HG03039 (cell line): ENCODE results near the gene KRT1.

Experiments used
- ATAC-seq: cut with Tn5 transposase; IDR thresholded peaks from one replicate; pipeline ENCODE4 v1.9.1; 2021; ENCODE audit warnings: mild to moderate bottlenecking, moderate library complexity; ENCODE audit not compliant: unreplicated experiment

The KRT1 gene

DNA sequence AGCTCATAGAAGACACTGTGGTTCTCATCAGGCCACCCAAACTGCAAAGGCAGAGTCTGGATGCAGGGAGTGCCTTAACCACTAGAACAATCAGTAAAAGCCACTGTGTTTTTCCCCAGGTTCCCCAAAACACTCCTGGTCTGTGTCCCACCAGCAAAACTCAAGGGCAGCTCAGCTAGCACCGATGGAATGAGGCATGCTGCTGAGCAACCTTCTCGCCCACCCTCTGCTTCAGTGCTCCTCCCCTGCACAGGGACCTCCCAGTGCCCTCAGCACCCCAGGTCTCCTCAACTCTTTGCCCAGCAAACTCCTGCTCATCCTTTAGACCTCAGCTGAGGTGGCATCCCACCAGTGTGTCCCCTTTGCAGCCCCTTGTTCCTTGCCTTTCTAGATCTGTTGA is 19.2 kb upstream of the KRT1 start:
- ATAC-seq, result no peak

- no peak for ATAC-seq
Observed at GRCh38 chr12:52698651-52699340, 18.6 kb upstream of the KRT1 start.

DNA sequence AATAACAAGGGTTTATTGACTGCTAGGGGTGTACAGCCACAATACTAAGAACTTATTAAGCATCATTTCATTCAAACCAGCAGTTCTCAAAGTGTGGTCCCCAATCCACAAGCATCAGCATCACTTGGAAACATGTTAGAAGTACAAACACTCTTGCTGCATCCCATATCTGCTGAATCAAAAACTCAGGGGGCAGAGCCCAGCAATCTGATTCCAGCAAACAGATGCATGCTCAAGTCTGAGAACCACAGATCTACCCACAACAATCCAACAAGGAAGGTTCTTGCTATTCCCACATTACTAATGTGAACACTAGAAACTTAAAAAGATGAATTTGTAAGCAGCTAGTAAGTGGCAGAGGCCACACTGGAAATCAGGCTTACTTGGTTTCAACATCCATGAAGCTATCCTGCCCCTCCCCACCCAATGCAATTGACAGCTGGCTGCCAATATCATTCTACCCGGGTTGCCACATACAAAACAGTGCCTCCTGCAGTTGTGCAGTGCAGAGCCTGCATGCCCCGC is 16.9 kb upstream of the KRT1 start:
- ATAC-seq, result no peak

GRCh38 chr12:52696588-52696987 is 16.4 kb upstream of the KRT1 start:
- no peak for ATAC-seq

GRCh38 chr12:52695039-52695438 is 14.8 kb upstream of the KRT1 start:
- no peak for ATAC-seq

GRCh38 chr12:52694151-52694550 is 13.9 kb upstream of the KRT1 start:
- ATAC-seq, result no peak

DNA sequence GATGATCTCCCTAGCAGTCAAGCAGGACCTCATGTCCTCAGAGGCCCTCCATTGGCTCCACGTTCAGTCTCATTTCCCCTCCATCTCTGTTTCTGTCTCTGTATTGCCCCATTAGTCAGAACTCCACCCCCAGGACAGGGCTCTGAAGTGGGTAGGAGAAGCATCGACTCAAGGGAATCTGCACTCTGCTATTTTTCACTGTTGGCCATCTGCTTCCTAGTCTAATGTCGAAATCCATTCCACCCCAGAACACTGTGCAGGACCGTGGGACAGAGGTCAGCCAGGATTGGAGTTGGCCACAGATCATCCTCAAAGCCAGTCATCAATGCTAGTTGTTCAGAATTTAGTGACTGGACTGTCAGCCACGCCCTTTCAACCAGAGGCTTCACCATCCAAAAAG is 13.1 kb upstream of the KRT1 start:
- ATAC-seq, result no peak

GRCh38 chr12:52692254-52692653 is 12.0 kb upstream of the KRT1 start:
- no peak for ATAC-seq

DNA sequence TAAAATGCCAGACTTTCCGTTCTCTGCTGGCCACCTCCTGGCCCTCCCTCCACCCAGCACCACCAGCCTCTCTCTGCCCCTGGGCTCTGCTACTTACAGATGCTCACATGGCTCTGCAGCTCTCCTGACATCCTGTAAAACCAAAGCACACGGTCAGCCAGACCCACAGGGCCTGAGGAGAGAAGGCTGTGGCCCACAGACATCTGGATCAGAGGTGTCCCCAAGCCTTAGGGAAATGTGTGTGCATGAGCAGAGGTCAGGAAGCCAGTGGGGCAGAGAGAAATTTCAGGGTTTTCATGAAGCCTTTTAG is 11.6 kb upstream of the KRT1 start:
- ATAC-seq, result no peak

DNA sequence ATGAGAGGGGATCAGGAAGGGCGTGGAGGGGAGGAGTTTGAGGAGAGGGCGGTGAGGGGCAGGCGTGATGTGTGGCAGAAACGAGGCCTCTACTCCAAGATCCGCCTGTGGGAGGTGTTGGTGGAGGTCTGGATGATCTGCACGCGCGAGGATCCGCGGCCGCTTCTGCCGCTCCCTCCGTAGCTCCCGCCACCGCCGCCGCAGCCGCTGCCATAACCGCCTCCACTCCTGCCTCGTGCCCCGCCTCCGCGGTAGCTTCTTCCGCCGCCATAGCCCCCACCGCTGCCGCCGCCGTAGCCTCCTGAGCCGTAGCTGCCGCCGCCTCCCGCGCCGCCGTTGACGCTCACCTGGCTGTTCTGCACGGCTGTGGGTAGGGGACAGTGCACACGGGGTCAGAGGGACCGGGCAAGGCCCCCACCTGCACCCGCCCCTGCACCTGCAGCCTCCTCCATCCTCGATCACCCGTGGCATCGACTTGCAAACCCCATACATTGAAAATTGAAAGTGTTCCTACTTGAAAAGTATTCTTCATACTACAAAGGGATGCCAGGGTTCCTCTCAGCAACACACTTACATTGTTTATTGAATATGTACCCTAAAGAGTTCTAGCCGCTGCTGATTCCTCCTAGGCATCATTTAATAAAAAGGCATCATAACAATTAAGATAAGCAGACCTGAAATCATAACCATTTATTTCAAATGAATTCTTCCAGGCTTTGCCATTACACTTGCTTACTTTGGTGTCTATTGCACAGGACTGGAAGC is 11.1 kb upstream of the KRT1 start:
- no peak for ATAC-seq

GRCh38 chr12:52690351-52691075 is 10.3 kb upstream of the KRT1 start:
- ATAC-seq, result no peak

GRCh38 chr12:52689936-52690335 is 9.7 kb upstream of the KRT1 start:
- no peak for ATAC-seq

DNA sequence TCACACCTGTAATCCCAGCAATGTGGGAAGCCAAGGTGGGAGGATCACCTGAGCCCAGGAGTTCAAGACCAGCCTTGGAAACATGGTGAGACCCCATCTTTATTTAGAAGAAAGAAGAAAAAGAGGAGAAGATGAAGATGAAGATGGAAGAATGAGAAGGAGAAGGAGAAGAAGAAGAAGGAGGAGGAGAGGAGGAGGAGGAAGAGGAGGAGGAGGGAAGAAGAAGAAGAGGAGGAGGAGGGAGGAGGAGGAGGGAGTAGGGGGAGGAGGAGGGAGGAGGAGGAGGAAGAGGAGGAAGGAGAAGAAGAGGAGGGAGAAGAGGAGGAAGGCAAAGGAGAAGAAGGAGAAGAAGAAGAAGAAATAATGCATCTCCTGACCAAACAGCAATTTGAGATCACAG is 9.0 kb upstream of the KRT1 start:
- no peak for ATAC-seq

GRCh38 chr12:52688481-52688880 is 8.3 kb upstream of the KRT1 start:
- no peak for ATAC-seq

- no peak for ATAC-seq
Observed at GRCh38 chr12:52687497-52688385, 7.5 kb upstream of the KRT1 start.

DNA sequence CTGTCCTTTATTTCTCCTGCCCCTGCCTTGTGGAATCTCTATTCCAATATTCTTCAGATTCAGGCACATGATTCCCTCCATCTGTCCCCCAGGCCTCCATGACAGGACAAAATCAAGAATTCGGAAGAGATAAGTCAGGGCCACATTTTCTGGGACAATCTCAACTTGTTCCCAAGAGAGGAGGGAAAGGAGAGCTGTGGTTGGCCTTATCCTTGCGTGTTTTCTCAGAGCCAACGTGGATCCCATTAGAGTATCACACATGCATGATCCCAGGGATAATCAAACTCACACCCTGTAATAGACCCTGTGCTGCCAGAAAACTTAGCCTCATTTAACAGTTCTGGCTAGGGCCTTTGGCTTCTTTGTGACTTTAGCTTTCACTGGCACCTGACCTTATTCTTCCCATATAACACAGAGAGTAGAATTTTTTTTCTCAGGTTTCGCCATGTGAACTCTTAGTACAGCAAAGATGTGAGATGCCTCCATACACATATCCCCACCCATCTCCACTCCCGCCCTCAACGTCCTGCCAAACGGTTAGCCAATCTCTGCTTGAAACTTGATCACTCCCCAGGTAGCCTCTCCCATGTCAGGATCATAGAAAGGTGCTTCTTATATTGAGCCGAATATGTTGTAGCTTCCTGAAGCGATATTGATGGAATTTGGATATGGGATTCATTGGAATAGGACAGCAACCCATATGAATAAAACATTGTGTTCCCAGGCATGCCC is 6.7 kb upstream of the KRT1 start:
- no peak for ATAC-seq

DNA sequence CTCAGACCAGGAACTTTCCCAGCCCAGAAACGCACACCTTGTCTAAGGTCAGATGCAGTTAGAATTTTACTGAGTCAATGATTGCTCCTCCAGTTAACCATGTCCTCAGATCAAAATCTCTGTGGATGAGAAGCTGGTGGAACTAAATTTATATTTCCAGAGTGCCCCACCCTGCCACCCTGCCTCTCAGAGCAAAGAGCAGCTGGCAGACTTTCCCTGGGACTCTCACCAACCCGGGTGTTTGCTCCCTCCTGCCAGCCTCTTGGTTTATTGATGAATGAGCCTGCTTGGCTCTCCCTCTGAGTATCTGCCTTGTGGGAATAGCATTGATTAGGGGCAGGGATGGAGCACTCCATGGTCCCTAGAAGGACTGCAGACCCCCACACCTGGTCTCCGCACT is 5.9 kb upstream of the KRT1 start:
- ATAC-seq, result no peak

DNA sequence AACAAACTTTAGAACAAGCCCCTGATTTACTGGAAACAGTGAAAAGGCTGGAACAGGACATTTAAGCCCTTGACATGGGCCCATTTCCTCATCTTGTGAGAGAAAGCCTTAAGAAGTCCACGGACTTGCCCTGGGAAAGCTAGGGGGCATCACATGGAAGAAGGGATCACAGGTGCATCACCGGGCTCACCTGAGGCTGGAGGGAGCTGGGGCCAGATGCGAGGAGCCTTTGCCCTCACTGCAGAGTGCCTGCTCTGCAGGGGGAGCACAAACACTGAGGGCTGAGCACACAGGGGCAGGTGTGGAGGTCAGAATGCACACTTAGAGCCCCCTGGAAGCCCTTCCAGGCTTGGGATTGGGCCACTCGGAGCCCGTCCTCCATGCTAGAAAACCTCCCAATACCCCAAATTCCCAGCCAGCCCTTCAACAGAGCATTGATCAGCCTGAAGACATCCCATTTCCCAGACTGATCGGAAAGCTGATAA is 5.2 kb upstream of the KRT1 start:
- ATAC-seq, result no peak

DNA sequence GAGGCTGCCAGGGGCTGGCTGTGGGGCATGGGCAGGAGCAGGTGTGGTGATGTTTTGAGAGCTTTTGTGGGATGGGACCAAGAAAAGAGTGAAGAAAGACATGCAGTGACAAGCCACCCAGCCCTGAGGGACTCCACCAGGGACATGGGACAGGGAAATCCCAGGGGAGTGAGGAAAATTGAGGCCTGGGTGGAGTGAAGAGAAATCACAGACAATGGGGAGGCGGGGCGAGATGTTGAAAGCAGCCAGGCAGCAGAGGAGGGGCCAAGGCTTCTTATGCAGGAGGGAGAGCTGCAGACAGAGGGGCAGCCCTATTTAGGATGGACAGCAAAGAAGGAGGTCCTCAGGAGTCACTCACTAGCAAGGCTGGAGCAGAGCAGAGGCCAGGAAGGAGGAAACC is 4.2 kb upstream of the KRT1 start:
- no peak for ATAC-seq
